Activated CD4-positive, alpha-beta T cell treated with anti-CD3 and anti-CD28 coated beads for 1 hour (primary cell): ENCODE measurements around the gene SAP30.

Experiments
- DNase-seq: peaks from one replicate; pipeline ENCODE4 v3.0.0-alpha.2; 2020

The SAP30 gene

GRCh38 chr4:173370477-173371291 lies at the start of gene SAP30:
Gene SAP30 (plus strand): TSS chr4:173370954. CDS start chr4:173371183, 229 bp downstream.
- DNase-seq: peak; percentile 95

- no peak for DNase-seq
Observed at GRCh38 chr4:173325007-173325736, 45.6 kb upstream of the SAP30 start.

GRCh38 chr4:173328236-173328901 lies 42.4 kb upstream of the SAP30 start:
- no peak for DNase-seq

- DNase-seq: no peak
Observed at GRCh38 chr4:173330590-173330989, 40.2 kb upstream of the SAP30 start.

GRCh38 chr4:173332021-173332487 lies 38.7 kb upstream of the SAP30 start:
- DNase-seq: no peak

- DNase-seq: no peak
Observed at GRCh38 chr4:173332963-173333657, 37.6 kb upstream of the SAP30 start.

GRCh38 chr4:173333658-173334084 lies 37.1 kb upstream of the SAP30 start:
- no peak for DNase-seq

- peak; percentile 99 for DNase-seq
Observed at GRCh38 chr4:173334085-173334890, 36.5 kb upstream of the SAP30 start, which contains the start of gene HMGB2. Gene HMGB2 (minus strand): TSS chr4:173334358. CDS start chr4:173333649, 709 bp downstream.

- no peak for DNase-seq
Observed at GRCh38 chr4:173334891-173335752, 35.6 kb upstream of the SAP30 start.

- no peak for DNase-seq
Observed at GRCh38 chr4:173337463-173337862, 33.3 kb upstream of the SAP30 start.

GRCh38 chr4:173343832-173344397 lies 26.8 kb upstream of the SAP30 start:
- no peak for DNase-seq

- no peak for DNase-seq
Observed at GRCh38 chr4:173345648-173346047, 25.1 kb upstream of the SAP30 start.

GRCh38 chr4:173346074-173346473 lies 24.7 kb upstream of the SAP30 start:
- no peak for DNase-seq

GRCh38 chr4:173347467-173347866 lies 23.3 kb upstream of the SAP30 start:
- no peak for DNase-seq

GRCh38 chr4:173357939-173358338 lies 12.8 kb upstream of the SAP30 start:
- DNase-seq: no peak

GRCh38 chr4:173360587-173361221 lies 10.1 kb upstream of the SAP30 start:
- no peak for DNase-seq

GRCh38 chr4:173362666-173363065 lies 8.1 kb upstream of the SAP30 start:
- DNase-seq: no peak

- DNase-seq: no peak
Observed at GRCh38 chr4:173365359-173365996, 5.3 kb upstream of the SAP30 start.

- DNase-seq: no peak
Observed at GRCh38 chr4:173367285-173367684, 3.5 kb upstream of the SAP30 start.
